ENCODE results near the gene GRIK4. TPM values are rescaled to one million over a fixed set of nuclear protein-coding genes. Genes with fewer than 3 reads are reported as not detected.

Gene GRIK4
- polyA plus RNA-seq, 2 donors, result 0.09 to 0.12 TPM

GRCh38 chr11:120884154-120885020 is 372.8 kb downstream of the GRIK4 start:
- Histone ChIP-seq H3K4me3 (ENCODE audit: low read depth in 1 of 2, low read length in 2 of 2) (no peak overlapping the region), H3K27me3 (ENCODE audit: control insufficient read depth in 1 of 2, insufficient read depth in 2 of 2, low read length in 2 of 2) (no peaks in the 10 kb centered on the region), H3K27ac (ENCODE audit: low read depth in 2 of 2, low read length in 1 of 2) (peak overlapping the region in 1 of 2 donors; percentile 64), H3K36me3 (ENCODE audit: control insufficient read depth in 2 of 2, insufficient read depth in 2 of 2, low read length in 1 of 2) (no peaks in the 10 kb centered on the region), H3K9me3 (ENCODE audit: control insufficient read depth in 2 of 2, insufficient read depth in 1 of 2, low read depth in 1 of 2, low read length in 1 of 2) (no peaks in the 10 kb centered on the region), H3K4me1 (ENCODE audit: control insufficient read depth in 2 of 2, insufficient read depth in 2 of 2, low read length in 1 of 2) (peaks cover 2 to 5% of the 10 kb centered on the region in 2 donors)
- WGBS, 2 donors, result 71 to 77% methylated on average over 20 of the region's 20 CpGs

DNA sequence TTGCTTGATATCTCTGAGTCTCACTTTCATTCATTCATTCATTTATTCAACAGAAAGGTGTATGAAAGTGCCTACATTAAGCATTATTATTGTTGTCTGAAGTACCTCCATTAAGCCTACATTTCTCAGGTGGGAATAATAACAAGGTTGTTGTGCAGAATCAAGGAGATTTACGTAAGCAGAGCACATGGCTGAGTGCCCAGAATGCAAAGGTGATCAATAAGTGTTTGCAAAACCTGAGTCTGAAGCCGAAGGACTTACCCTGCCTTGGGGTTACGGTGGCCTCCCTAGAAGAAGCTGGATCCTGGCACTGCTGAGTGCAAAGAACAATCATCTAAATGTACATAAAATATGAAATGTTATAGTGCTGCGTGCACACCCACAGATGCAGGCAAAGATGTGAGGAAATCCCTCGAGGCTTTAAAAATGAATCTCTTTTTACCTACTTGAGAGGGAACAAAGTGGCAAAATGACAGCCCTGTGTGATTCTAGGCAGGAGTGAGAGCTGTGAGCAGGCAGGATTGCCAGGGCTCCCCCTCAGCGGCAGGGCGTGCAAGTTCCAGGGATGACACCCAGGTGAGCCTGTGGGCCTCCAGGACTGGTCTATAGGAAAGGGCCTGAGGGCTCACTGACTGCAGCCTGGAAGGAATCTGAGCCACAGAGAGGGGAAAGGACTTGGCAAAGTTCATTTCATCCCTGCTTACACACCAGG is 379.2 kb downstream of the GRIK4 start:
- H3K36me3 ChIP-seq (ENCODE audit: control insufficient read depth in 2 of 2, insufficient read depth in 2 of 2, low read length in 1 of 2), result no peaks in the 10 kb centered on the region
- H3K27ac ChIP-seq (ENCODE audit: low read depth in 2 of 2, low read length in 1 of 2), result no peak overlapping the region
- H3K27me3 ChIP-seq (ENCODE audit: control insufficient read depth in 1 of 2, insufficient read depth in 2 of 2, low read length in 2 of 2), result no peaks in the 10 kb centered on the region
- no peak overlapping the region for H3K4me3 ChIP-seq (ENCODE audit: low read depth in 1 of 2, low read length in 2 of 2)
- H3K9me3 ChIP-seq (ENCODE audit: control insufficient read depth in 2 of 2, insufficient read depth in 1 of 2, low read depth in 1 of 2, low read length in 1 of 2), result no peaks in the 10 kb centered on the region
- H3K4me1 ChIP-seq (ENCODE audit: control insufficient read depth in 2 of 2, insufficient read depth in 2 of 2, low read length in 1 of 2), result no peaks in the 10 kb centered on the region
- 52 to 57% methylated on average over 7 of the region's 7 CpGs for WGBS, 2 donors

- Histone ChIP-seq H3K4me1 (ENCODE audit: control insufficient read depth in 2 of 2, insufficient read depth in 2 of 2, low read length in 1 of 2) (no peaks in the 10 kb centered on the region), H3K36me3 (ENCODE audit: control insufficient read depth in 2 of 2, insufficient read depth in 2 of 2, low read length in 1 of 2) (no peaks in the 10 kb centered on the region), H3K27ac (ENCODE audit: low read depth in 2 of 2, low read length in 1 of 2) (no peak overlapping the region), H3K27me3 (ENCODE audit: control insufficient read depth in 1 of 2, insufficient read depth in 2 of 2, low read length in 2 of 2) (peaks cover 0 to 3% of the 10 kb centered on the region in 2 donors), H3K9me3 (ENCODE audit: control insufficient read depth in 2 of 2, insufficient read depth in 1 of 2, low read depth in 1 of 2, low read length in 1 of 2) (no peaks in the 10 kb centered on the region), H3K4me3 (ENCODE audit: low read depth in 1 of 2, low read length in 2 of 2) (no peak overlapping the region)
- 59 to 75% methylated on average over 9 of the region's 9 CpGs for WGBS, 2 donors
Observed at GRCh38 chr11:120893440-120894201, 382.1 kb downstream of the GRIK4 start.

DNA sequence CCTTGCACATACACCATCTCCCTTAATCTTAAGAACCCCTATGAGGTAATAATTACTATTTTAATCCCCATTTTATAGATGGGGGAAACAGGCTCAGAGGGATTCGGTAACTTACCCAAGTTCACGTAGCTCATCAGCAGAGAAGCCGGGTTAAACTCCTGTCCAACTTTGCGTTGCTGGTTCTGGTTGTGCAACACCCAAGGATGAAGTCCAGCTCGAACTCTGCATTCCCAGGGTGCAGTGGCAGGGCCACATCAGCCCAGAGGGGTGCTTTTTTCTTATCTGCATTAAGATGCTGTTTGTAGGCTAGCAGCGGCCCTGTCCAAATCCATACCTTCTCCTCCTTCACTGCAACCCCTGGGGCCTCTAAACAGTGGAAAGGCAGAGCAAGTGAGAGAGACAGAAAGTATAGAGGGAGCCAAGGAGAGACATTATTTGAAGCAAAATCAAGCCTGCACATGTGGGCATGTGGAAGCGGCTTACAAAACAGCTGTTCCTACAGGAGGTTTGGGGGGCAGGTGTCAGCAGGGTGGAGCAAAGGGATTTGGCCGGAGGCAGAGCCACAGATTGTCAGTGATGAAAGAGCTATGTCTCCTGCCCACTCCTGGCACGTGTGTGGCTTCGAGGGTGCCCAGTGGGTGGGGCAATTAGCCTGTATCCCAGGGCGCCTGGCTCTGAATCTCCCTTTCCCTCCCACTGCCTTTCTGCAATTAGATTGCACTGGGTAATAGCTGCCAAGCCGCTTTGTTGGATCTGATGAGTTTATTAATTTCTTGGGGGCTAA is 382.8 kb downstream of the GRIK4 start:
- WGBS, 2 donors, result 33 to 51% methylated on average over 12 of the region's 12 CpGs
- no peaks in the 10 kb centered on the region for H3K4me1 ChIP-seq (ENCODE audit: control insufficient read depth in 2 of 2, insufficient read depth in 2 of 2, low read length in 1 of 2)
- H3K4me3 ChIP-seq (ENCODE audit: low read depth in 1 of 2, low read length in 2 of 2), result no peak overlapping the region
- peaks cover 0 to 3% of the 10 kb centered on the region in 2 donors for H3K27me3 ChIP-seq (ENCODE audit: control insufficient read depth in 1 of 2, insufficient read depth in 2 of 2, low read length in 2 of 2)
- no peak overlapping the region for H3K27ac ChIP-seq (ENCODE audit: low read depth in 2 of 2, low read length in 1 of 2)
- H3K36me3 ChIP-seq (ENCODE audit: control insufficient read depth in 2 of 2, insufficient read depth in 2 of 2, low read length in 1 of 2), result no peaks in the 10 kb centered on the region
- H3K9me3 ChIP-seq (ENCODE audit: control insufficient read depth in 2 of 2, insufficient read depth in 1 of 2, low read depth in 1 of 2, low read length in 1 of 2), result no peaks in the 10 kb centered on the region

- no peaks in the 10 kb centered on the region for H3K4me1 ChIP-seq (ENCODE audit: control insufficient read depth in 2 of 2, insufficient read depth in 2 of 2, low read length in 1 of 2)
- no peak overlapping the region for H3K27ac ChIP-seq (ENCODE audit: low read depth in 2 of 2, low read length in 1 of 2)
- no peaks in the 10 kb centered on the region for H3K36me3 ChIP-seq (ENCODE audit: control insufficient read depth in 2 of 2, insufficient read depth in 2 of 2, low read length in 1 of 2)
- H3K4me3 ChIP-seq (ENCODE audit: low read depth in 1 of 2, low read length in 2 of 2), result no peak overlapping the region
- 88 to 95% methylated on average over 7 of the region's 7 CpGs for WGBS, 2 donors
- H3K27me3 ChIP-seq (ENCODE audit: control insufficient read depth in 1 of 2, insufficient read depth in 2 of 2, low read length in 2 of 2), result peaks cover 0 to 3% of the 10 kb centered on the region in 2 donors
- peaks cover 0 to 2% of the 10 kb centered on the region in 2 donors for H3K9me3 ChIP-seq (ENCODE audit: control insufficient read depth in 2 of 2, insufficient read depth in 1 of 2, low read depth in 1 of 2, low read length in 1 of 2)
Observed at GRCh38 chr11:120896687-120897086, 385.1 kb downstream of the GRIK4 start.

DNA sequence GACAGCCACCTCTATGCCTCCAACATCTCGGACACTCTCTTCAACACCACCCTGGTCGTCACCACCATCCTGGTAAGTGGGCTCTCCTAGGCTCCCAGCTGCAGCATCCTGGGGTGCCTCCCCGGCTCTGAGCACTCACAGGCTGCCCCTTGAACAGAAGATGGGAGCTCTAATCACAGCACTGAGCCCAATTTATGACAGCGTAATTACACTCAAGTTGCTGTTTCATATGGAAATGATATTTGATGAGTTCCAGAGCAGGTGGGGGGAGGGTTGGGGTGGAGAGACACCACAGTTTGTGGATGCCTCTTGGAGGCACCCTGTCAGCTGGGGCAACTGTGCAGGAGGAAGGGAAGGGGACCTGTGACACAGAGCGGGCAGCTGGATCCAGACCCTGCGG is 387.0 kb downstream of the GRIK4 start:
- H3K4me1 ChIP-seq (ENCODE audit: control insufficient read depth in 2 of 2, insufficient read depth in 2 of 2, low read length in 1 of 2), result peaks cover 1 to 6% of the 10 kb centered on the region in 2 donors

GRCh38 chr11:120899720-120900119 is 388.2 kb downstream of the GRIK4 start:
- Histone ChIP-seq H3K4me1 (ENCODE audit: control insufficient read depth in 2 of 2, insufficient read depth in 2 of 2, low read length in 1 of 2) (peaks cover 3 to 17% of the 10 kb centered on the region in 2 donors), H3K27me3 (ENCODE audit: control insufficient read depth in 1 of 2, insufficient read depth in 2 of 2, low read length in 2 of 2) (peaks cover 0 to 3% of the 10 kb centered on the region in 2 donors), H3K36me3 (ENCODE audit: control insufficient read depth in 2 of 2, insufficient read depth in 2 of 2, low read length in 1 of 2) (no peaks in the 10 kb centered on the region), H3K9me3 (ENCODE audit: control insufficient read depth in 2 of 2, insufficient read depth in 1 of 2, low read depth in 1 of 2, low read length in 1 of 2) (peaks cover 0 to 2% of the 10 kb centered on the region in 2 donors), H3K4me3 (ENCODE audit: low read depth in 1 of 2, low read length in 2 of 2) (no peak overlapping the region), H3K27ac (ENCODE audit: low read depth in 2 of 2, low read length in 1 of 2) (no peak overlapping the region)
- 88 to 93% methylated on average over 3 of the region's 3 CpGs for WGBS, 2 donors

More for the DNA sequence above, 387.0 kb downstream of the GRIK4 start:
- Histone ChIP-seq H3K36me3 (ENCODE audit: control insufficient read depth in 2 of 2, insufficient read depth in 2 of 2, low read length in 1 of 2) (no peaks in the 10 kb centered on the region), H3K4me3 (ENCODE audit: low read depth in 1 of 2, low read length in 2 of 2) (no peak overlapping the region), H3K27me3 (ENCODE audit: control insufficient read depth in 1 of 2, insufficient read depth in 2 of 2, low read length in 2 of 2) (peaks cover 0 to 3% of the 10 kb centered on the region in 2 donors), H3K27ac (ENCODE audit: low read depth in 2 of 2, low read length in 1 of 2) (no peak overlapping the region), H3K9me3 (ENCODE audit: control insufficient read depth in 2 of 2, insufficient read depth in 1 of 2, low read depth in 1 of 2, low read length in 1 of 2) (peaks cover 0 to 2% of the 10 kb centered on the region in 2 donors)
- WGBS, 2 donors, result 81 to 90% methylated on average over 6 of the region's 6 CpGs

DNA sequence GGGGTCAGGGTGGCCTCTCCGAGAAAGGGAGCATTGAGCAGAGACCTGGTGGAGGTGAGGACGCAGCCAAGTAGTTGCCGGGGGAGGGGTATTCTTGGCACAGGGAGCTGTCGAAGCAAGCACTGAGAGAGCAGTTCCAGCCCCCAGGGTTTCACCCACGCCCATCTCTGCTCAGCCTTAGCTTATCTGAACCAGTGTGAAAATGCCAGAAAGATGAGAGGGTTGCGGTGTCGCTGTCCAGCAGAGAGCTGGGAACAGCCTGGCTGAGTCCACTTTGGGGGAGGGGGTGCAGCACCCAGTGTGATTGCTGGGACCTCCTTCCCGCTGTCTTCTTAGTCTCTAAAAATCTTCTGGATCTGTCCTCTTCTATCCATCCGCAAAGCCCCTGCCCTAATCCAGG is 389.1 kb downstream of the GRIK4 start:
- peaks cover 3 to 21% of the 10 kb centered on the region in 2 donors for H3K4me1 ChIP-seq (ENCODE audit: control insufficient read depth in 2 of 2, insufficient read depth in 2 of 2, low read length in 1 of 2)
- H3K9me3 ChIP-seq (ENCODE audit: control insufficient read depth in 2 of 2, insufficient read depth in 1 of 2, low read depth in 1 of 2, low read length in 1 of 2), result peaks cover 0 to 2% of the 10 kb centered on the region in 2 donors
- no peak overlapping the region for H3K4me3 ChIP-seq (ENCODE audit: low read depth in 1 of 2, low read length in 2 of 2)
- H3K27ac ChIP-seq (ENCODE audit: low read depth in 2 of 2, low read length in 1 of 2), result no peak overlapping the region
- H3K27me3 ChIP-seq (ENCODE audit: control insufficient read depth in 1 of 2, insufficient read depth in 2 of 2, low read length in 2 of 2), result peaks cover 0 to 3% of the 10 kb centered on the region in 2 donors
- 62% methylated on average over 9 of the region's 9 CpGs for WGBS, 2 donors
- no peaks in the 10 kb centered on the region for H3K36me3 ChIP-seq (ENCODE audit: control insufficient read depth in 2 of 2, insufficient read depth in 2 of 2, low read length in 1 of 2)
